ENCODE data around the gene CACNG5.

The CACNG5 gene

DNA sequence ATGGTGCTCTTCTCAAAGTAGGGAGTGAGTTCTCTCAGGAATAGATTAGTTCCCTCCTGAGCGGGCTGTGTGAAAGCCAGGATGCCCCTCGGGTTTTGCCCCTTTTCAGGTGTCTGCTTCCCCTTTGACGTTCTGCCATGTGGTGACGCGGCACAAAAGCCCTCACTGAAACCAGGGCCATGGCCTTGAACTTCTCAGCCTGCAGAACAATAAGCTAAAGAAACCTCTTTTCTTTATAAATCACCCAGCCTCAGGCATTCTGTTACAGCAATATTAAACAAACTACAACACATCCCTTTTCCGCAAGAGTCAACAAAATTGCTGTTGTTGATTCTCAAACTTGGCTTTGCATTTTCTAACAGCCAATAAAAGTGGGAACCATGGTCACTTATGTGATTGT, 15.5 kb upstream of the CACNG5 start:
- H3K27me3 ChIP-seq (ENCODE audit: control insufficient read depth, insufficient read depth, low read length) = no peaks in the 10 kb centered on the region
- no CpG with 5 or more reads among the region's 6 CpGs for WGBS (ENCODE audit: insufficient coverage, insufficient read length)

DNA sequence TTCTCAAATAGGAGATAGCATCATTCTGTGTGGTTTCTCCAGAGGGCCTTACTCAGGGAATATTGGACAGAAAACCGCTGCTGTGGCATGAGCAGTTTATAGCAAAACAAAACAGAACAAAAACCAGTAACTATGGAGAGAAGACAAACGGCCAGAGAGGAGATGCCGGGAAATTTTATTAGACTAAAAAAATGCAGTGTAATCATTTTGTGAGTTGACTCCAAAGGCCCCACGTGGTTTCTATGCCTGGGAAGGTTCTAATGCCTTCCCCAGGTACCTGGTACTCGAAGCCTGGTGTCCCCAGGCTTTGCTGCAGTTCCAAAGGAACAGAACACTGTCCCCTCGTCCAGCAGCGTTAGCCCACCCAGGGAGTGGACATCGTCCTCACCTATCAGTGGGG, 12.9 kb upstream of the CACNG5 start:
- H3K4me3 ChIP-seq (ENCODE audit: low read length) = no peak overlapping the region

More for the DNA sequence above, 15.5 kb upstream of the CACNG5 start:
- H3K4me3 ChIP-seq (ENCODE audit: low read length) = no peak overlapping the region
- no peak for DNase-seq (ENCODE audit: low read depth, low spot score)
- no peaks in the 10 kb centered on the region for H3K36me3 ChIP-seq (ENCODE audit: control insufficient read depth, insufficient read depth, low read length)
- H3K4me1 ChIP-seq (ENCODE audit: control insufficient read depth, insufficient read depth, low read length) = no peaks in the 10 kb centered on the region
- H3K9me3 ChIP-seq (ENCODE audit: control insufficient read depth, insufficient read depth, low read length) = no peaks in the 10 kb centered on the region
- H3K27ac ChIP-seq (ENCODE audit: low read length) = no peak overlapping the region

DNA sequence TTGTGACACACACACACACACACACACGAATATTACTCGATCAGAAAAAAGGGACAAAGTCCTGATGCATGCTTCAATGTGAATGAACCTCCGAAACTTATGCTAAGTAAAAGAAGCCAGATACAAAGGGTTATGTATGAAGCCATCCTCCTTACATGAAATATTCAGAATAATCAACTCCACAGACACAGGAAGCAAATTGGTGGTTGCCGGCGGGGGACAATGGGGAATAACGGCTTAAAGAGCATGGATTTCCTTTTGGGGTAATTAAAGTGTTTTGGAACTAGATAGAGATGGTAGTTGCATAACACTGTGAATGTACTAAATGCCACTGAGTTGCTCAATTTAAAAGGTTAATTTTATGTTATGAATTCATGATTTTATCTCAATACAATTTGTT, 8.1 kb upstream of the CACNG5 start:
- no peak overlapping the region for H3K4me3 ChIP-seq (ENCODE audit: low read length)
- no peaks in the 10 kb centered on the region for H3K9me3 ChIP-seq (ENCODE audit: control insufficient read depth, insufficient read depth, low read length)
- no peak for DNase-seq (ENCODE audit: low read depth, low spot score)
- peaks cover 3% of the 10 kb centered on the region; the same call in 1 of the 2 replicates for H3K4me1 ChIP-seq (ENCODE audit: control insufficient read depth, insufficient read depth, low read length)
- H3K27ac ChIP-seq (ENCODE audit: low read length) = no peak overlapping the region
- no CpG with 5 or more reads among the region's 6 CpGs for whole genome bisulfite sequencing (ENCODE audit: insufficient coverage, insufficient read length)
- no peaks in the 10 kb centered on the region for H3K27me3 ChIP-seq (ENCODE audit: control insufficient read depth, insufficient read depth, low read length)
- no peaks in the 10 kb centered on the region for H3K36me3 ChIP-seq (ENCODE audit: control insufficient read depth, insufficient read depth, low read length)

More for the DNA sequence above, 12.9 kb upstream of the CACNG5 start:
- Histone ChIP-seq H3K27ac (ENCODE audit: low read length) (no peak overlapping the region), H3K27me3 (ENCODE audit: control insufficient read depth, insufficient read depth, low read length) (no peaks in the 10 kb centered on the region), H3K36me3 (ENCODE audit: control insufficient read depth, insufficient read depth, low read length) (no peaks in the 10 kb centered on the region), H3K9me3 (ENCODE audit: control insufficient read depth, insufficient read depth, low read length) (no peaks in the 10 kb centered on the region), H3K4me1 (ENCODE audit: control insufficient read depth, insufficient read depth, low read length) (no peaks in the 10 kb centered on the region)
- no CpG with 5 or more reads among the region's 8 CpGs for WGBS (ENCODE audit: insufficient coverage, insufficient read length)
- no peak for DNase-seq (ENCODE audit: low read depth, low spot score)

DNA sequence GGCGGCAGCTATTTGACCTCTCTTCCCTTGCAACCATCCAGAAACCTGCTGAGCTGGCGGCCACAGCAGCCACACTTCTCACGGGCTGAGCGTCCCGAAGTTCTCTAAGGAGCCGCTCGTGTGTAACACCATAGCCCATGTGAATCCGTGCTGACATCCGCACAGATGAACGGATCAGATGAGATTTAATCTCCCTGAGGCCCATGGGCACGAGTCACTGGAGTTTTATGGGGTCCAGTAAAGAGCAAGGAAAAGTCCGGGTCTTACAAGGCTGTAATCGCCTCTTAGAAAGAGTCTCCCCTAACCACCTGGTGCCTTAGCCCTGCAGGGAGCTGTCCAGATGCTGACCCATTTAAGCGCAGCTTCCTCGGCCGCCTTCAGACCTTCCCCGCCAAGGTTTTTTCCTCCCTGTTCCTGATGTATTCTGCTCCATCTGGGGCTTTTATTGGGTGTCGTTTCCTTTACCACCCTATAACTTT, 5.5 kb upstream of the CACNG5 start:
- DNase-seq (ENCODE audit: low read depth, low spot score) = peak; percentile 61
- Histone ChIP-seq H3K4me3 (ENCODE audit: low read length) (no peak overlapping the region), H3K27me3 (ENCODE audit: control insufficient read depth, insufficient read depth, low read length) (no peaks in the 10 kb centered on the region; the same call in 1 of the 2 replicates), H3K36me3 (ENCODE audit: control insufficient read depth, insufficient read depth, low read length) (no peaks in the 10 kb centered on the region), H3K4me1 (ENCODE audit: control insufficient read depth, insufficient read depth, low read length) (peaks cover 3% of the 10 kb centered on the region; the same call in 1 of the 2 replicates), H3K9me3 (ENCODE audit: control insufficient read depth, insufficient read depth, low read length) (no peaks in the 10 kb centered on the region), H3K27ac (ENCODE audit: low read length) (no peak overlapping the region)
- no CpG with 5 or more reads among the region's 18 CpGs for WGBS (ENCODE audit: insufficient coverage, insufficient read length)

DNA sequence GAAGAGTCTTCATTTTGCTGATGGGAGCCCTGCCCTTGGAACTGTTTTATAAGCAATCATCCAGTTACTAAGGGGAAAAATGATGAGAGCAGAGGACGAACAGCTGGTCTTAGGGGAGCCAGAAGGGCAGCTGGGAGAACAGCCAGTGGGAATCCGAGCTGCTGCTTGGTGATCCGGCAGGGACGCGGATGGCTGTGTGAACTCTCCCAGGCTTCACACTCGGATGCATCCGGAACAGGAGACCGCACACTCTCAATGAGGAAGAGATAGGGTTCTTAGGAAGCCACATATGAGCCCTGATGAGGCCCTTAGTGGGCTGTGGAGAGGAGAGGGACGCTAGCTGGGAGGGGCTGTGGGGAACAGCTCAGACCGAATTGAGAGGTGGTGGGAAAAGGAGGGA, 5.0 kb upstream of the CACNG5 start:
- Histone ChIP-seq H3K36me3 (ENCODE audit: control insufficient read depth, insufficient read depth, low read length) (no peaks in the 10 kb centered on the region), H3K27me3 (ENCODE audit: control insufficient read depth, insufficient read depth, low read length) (no peaks in the 10 kb centered on the region; the same call in 1 of the 2 replicates), H3K4me1 (ENCODE audit: control insufficient read depth, insufficient read depth, low read length) (peaks cover 3% of the 10 kb centered on the region; the same call in 1 of the 2 replicates), H3K27ac (ENCODE audit: low read length) (no peak overlapping the region), H3K4me3 (ENCODE audit: low read length) (no peak overlapping the region), H3K9me3 (ENCODE audit: control insufficient read depth, insufficient read depth, low read length) (no peaks in the 10 kb centered on the region)
- no peak for DNase-seq (ENCODE audit: low read depth, low spot score)
- WGBS (ENCODE audit: insufficient coverage, insufficient read length) = no CpG with 5 or more reads among the region's 10 CpGs

DNA sequence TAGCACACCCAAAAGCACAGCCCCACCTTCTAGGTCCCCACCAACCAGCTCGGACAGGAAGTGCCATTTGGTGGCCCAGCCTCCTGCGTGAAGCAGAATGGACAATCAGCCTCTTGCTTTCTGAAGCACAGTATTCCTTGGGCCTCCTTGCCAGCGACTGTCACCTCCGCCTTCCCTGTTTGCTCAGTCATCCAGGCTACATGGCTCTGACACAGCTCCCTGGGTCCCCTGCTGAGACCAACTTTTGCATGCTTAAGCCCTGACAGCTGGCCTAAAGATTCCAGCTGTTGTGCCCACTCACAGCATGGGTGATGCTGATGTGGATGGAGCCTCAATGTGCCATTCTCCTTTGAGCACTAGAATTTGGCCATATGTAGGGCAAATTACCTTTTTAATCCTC, 4.5 kb upstream of the CACNG5 start:
- Histone ChIP-seq H3K9me3 (ENCODE audit: control insufficient read depth, insufficient read depth, low read length) (no peaks in the 10 kb centered on the region), H3K27me3 (ENCODE audit: control insufficient read depth, insufficient read depth, low read length) (no peaks in the 10 kb centered on the region; the same call in 1 of the 2 replicates), H3K4me3 (ENCODE audit: low read length) (no peak overlapping the region), H3K4me1 (ENCODE audit: control insufficient read depth, insufficient read depth, low read length) (peaks cover 3% of the 10 kb centered on the region), H3K36me3 (ENCODE audit: control insufficient read depth, insufficient read depth, low read length) (no peaks in the 10 kb centered on the region), H3K27ac (ENCODE audit: low read length) (no peak overlapping the region)
- DNase-seq (ENCODE audit: low read depth, low spot score) = no peak
- no CpG with 5 or more reads among the region's 4 CpGs for WGBS (ENCODE audit: insufficient coverage, insufficient read length)

DNA sequence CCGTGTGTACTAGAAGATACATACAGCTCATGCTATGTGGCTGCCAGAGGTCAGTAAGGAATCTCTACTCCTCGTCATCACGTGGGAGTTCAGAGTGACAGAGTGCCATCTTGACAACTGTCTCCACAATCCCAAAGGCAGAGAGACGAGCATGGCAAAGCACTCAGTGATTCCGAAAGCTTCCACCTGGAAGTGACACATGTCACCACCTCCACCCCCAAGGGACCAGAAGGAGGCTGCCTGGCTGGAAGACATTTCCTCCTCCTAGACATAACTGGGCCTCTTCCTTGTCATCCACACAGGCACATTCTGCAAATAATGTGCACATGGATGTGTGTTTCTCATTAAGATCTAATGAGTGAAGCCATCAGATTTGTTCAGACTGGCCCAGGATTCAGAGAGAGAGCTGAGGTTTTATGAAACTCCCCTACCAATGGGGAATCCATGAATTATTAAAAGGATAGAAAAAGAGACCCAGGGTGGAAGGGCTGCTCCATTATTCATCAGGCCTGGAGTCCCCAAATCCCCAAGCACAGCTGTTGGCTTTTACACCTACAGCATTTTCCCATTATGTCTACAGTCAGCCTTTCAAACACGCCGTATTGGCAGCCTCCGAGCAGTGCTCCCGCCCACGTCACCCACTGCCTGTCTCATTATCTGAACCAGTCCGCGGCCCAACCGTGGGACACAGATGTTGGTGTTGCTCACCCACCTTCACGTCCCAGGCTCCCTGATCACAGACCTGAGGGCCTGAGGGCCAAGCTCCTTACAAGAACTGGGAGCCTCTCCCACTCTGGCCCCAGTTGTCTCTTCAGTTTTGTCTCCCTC, 3.3 kb upstream of the CACNG5 start:
- H3K27ac ChIP-seq (ENCODE audit: low read length) = no peak overlapping the region
- DNase-seq (ENCODE audit: low read depth, low spot score) = no peak
- no peaks in the 10 kb centered on the region for H3K9me3 ChIP-seq (ENCODE audit: control insufficient read depth, insufficient read depth, low read length)
- H3K4me1 ChIP-seq (ENCODE audit: control insufficient read depth, insufficient read depth, low read length) = peaks cover 3% of the 10 kb centered on the region
- H3K27me3 ChIP-seq (ENCODE audit: control insufficient read depth, insufficient read depth, low read length) = no peaks in the 10 kb centered on the region; the same call in 1 of the 2 replicates
- WGBS (ENCODE audit: insufficient coverage, insufficient read length) = no CpG with 5 or more reads among the region's 14 CpGs
- H3K4me3 ChIP-seq (ENCODE audit: low read length) = no peak overlapping the region
- no peaks in the 10 kb centered on the region for H3K36me3 ChIP-seq (ENCODE audit: control insufficient read depth, insufficient read depth, low read length)

DNA sequence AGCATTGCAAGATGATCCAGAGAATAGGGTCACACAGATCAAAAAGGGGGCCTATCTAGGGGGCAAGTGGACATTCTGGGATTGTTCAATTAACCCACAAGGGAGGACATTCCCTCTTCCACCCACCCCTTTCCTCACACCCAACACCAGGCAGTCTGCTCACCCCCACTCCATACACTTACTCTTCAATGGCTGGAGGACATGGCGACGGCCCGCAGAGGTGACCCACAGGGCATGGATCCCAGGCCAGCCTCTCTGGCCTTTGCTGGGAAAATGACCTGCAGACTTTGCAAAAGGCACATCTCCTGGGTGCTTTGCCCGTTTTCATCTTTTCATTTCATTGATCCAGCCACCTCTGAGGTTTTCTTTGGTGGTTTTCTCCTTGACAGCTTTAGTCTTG, 1.7 kb upstream of the CACNG5 start:
- H3K27me3 ChIP-seq (ENCODE audit: control insufficient read depth, insufficient read depth, low read length) = no peaks in the 10 kb centered on the region; the same call in 1 of the 2 replicates
- no peaks in the 10 kb centered on the region for H3K36me3 ChIP-seq (ENCODE audit: control insufficient read depth, insufficient read depth, low read length)
- DNase-seq (ENCODE audit: low read depth, low spot score) = no peak
- H3K4me3 ChIP-seq (ENCODE audit: low read length) = no peak overlapping the region
- H3K9me3 ChIP-seq (ENCODE audit: control insufficient read depth, insufficient read depth, low read length) = no peaks in the 10 kb centered on the region
- H3K4me1 ChIP-seq (ENCODE audit: control insufficient read depth, insufficient read depth, low read length) = peaks cover 3% of the 10 kb centered on the region
- WGBS (ENCODE audit: insufficient coverage, insufficient read length) = no CpG with 5 or more reads among the region's 4 CpGs
- H3K27ac ChIP-seq (ENCODE audit: low read length) = no peak overlapping the region

DNA sequence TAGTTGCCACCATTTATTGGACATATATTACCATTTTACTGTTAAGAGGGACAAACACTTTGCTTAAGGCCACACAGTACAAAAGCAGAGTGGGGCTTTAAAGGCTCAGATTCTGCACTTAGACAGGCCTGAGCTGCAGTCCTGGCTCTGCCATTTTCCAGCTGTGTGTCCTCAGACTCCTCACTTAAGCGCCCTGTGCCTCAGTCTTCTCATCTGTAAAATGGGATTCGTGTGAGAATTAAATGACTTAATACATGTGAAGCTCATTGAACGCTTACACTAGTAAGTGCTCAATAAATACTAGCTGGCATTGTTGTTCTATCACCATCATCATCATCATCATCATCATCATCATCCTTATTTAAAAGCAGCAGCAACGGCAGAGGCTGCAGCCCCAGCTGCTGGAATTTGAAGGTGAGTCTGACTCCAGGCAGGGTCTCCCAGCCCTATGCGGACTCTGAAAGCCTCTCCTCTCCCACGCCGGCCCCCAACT, 445 bp upstream of the CACNG5 start:
- no peak for DNase-seq (ENCODE audit: low read depth, low spot score)
- H3K36me3 ChIP-seq (ENCODE audit: control insufficient read depth, insufficient read depth, low read length) = no peaks in the 10 kb centered on the region
- WGBS (ENCODE audit: insufficient coverage, insufficient read length) = no CpG with 5 or more reads among the region's 7 CpGs
- H3K27me3 ChIP-seq (ENCODE audit: control insufficient read depth, insufficient read depth, low read length) = no peaks in the 10 kb centered on the region; the same call in 1 of the 2 replicates
- H3K4me3 ChIP-seq (ENCODE audit: low read length) = peak overlapping the region; percentile 22; the same call in 1 of the 2 replicates
- H3K27ac ChIP-seq (ENCODE audit: low read length) = no peak overlapping the region
- no peaks in the 10 kb centered on the region for H3K9me3 ChIP-seq (ENCODE audit: control insufficient read depth, insufficient read depth, low read length)
- H3K4me1 ChIP-seq (ENCODE audit: control insufficient read depth, insufficient read depth, low read length) = peaks cover 3% of the 10 kb centered on the region

DNA sequence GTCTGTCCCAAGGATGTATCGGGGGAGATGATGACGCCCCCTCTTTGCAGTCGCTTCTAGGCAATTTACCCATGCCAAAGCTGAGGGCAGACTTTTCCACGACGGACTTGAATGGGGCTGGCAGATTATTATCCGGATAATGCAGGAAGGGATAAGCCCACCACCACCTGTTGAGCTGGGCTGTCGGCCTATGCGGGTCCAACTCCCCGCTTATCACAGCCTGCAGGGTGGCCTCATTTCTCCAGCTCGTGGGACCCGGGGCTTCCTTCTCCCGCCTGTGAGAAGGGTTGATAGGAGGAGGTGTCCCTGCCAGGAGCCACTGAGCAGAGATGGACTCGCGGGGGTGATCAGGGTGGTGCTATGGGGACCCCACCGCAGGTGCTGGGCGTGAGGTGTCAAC, 559 bp downstream of the CACNG5 start:
- Histone ChIP-seq H3K9me3 (ENCODE audit: control insufficient read depth, insufficient read depth, low read length) (no peaks in the 10 kb centered on the region), H3K36me3 (ENCODE audit: control insufficient read depth, insufficient read depth, low read length) (no peaks in the 10 kb centered on the region), H3K4me1 (ENCODE audit: control insufficient read depth, insufficient read depth, low read length) (peaks cover 2% of the 10 kb centered on the region), H3K27me3 (ENCODE audit: control insufficient read depth, insufficient read depth, low read length) (no peaks in the 10 kb centered on the region; the same call in 1 of the 2 replicates), H3K27ac (ENCODE audit: low read length) (no peak overlapping the region), H3K4me3 (ENCODE audit: low read length) (peak overlapping the region; percentile 47; the same call in 1 of the 2 replicates)
- no CpG with 5 or more reads among the region's 16 CpGs for WGBS (ENCODE audit: insufficient coverage, insufficient read length)
- no peak for DNase-seq (ENCODE audit: low read depth, low spot score)
